AG04450 (cell line): ENCODE results near the gene SLC7A11. TPM values are rescaled to one million over a fixed set of nuclear protein-coding genes. Genes with fewer than 3 reads are reported as not detected.
A peak's percentile ranks its signal among the peaks of the same experiment; 100 is the strongest.
"Not testable (repeated sequence)": the region's sequence is repeated elsewhere in the genome, so short reads cannot be mapped to it uniquely, and the experiment has no call there.

Experiments used
- CTCF ChIA-PET: fragments of 300-600, 350-600 bp; formaldehyde crosslinking; extraction: SDS; loops from one replicate; lab custom pipeline; 2022; ENCODE audit warnings: antibody characterized with exemption, inconsistent platforms; lab: Charles Lee
- POLR2A ChIA-PET: fragments of 350-600 bp; formaldehyde crosslinking; extraction: SDS; loops from one replicate; lab custom pipeline; 2021; ENCODE audit warnings: antibody characterized with exemption, inconsistent platforms; lab: Yijun Ruan, JAX
- DNase-seq: peaks from one replicate; pipeline ENCODE4 v3.0.0-alpha.2; 2011; ENCODE audit warnings: low read depth, low spot score
- H3K27ac ChIP-seq: one replicate; pipeline ENCODE4 v1.5.1; 2012; ENCODE audit warnings: low read depth, low read length, control low read depth
- H3K27me3 ChIP-seq: one replicate; pipeline ENCODE4 v1.6.0; 2012; ENCODE audit warnings: low read length; ENCODE audit not compliant: control insufficient read depth, insufficient read depth
- H3K4me3 ChIP-seq: 2 replicates; pipeline ENCODE4 v1.5.1; 2011; ENCODE audit warnings: mild to moderate bottlenecking, low read depth, low read length, control low read depth
- H3K9me3 ChIP-seq: 2 replicates; pipeline ENCODE4 v1.5.1; 2012; ENCODE audit warnings: low read length; ENCODE audit not compliant: control insufficient read depth, insufficient read depth
- polyA plus RNA-seq: library from polyadenylated mRNA; depleted of rRNA; stranded (reverse); fragments of >200 nt; gene quantifications from 2 replicates; pipeline ENCODE4 v1.2.3, GENCODE V29; 2011
- TF ChIP-seq, protein P1 (sequence below): IDR thresholded peaks from 2 replicates; pipeline ENCODE4 v1.5.1; 2011; ENCODE audit warnings: low read depth, low read length, control low read depth, inconsistent platforms

Gene SLC7A11
- polyA plus RNA-seq, 1 experiment: 80.5 TPM

DNA sequence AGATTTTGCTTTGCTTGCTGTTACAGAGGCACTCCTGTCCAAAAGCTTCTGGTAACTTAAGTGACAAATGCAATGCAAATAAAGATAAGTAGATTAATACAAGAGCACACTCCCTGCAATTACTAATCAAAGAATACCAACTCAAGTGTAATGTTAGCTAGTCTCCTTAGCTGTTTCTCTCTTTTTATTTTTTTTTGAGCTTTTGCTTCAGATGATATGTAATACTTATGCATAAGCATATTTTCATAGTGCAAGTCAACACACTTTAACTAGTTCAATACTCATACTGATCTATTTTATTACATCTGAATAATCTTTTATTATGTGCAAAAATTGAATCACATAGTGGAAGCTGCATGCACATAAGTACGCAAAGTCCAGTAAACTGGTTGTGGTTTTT is 2.7 kb downstream of the SLC7A11 start:
- Histone ChIP-seq H3K4me3 (peak overlapping the region; percentile 72), H3K27me3 (no peaks in the 10 kb centered on the region), H3K27ac (no peak overlapping the region), H3K9me3 (no peaks in the 10 kb centered on the region)
- CTCF ChIA-PET: interaction anchor here (1.1 kb wide), 1 partner anchor 11 kb away, joined by 10 read pairs; no protein-coding TSS in a partner anchor
- POLR2A ChIA-PET: no interaction called here
- no peak for DNase-seq
- TF ChIP-seq, protein P1, sequence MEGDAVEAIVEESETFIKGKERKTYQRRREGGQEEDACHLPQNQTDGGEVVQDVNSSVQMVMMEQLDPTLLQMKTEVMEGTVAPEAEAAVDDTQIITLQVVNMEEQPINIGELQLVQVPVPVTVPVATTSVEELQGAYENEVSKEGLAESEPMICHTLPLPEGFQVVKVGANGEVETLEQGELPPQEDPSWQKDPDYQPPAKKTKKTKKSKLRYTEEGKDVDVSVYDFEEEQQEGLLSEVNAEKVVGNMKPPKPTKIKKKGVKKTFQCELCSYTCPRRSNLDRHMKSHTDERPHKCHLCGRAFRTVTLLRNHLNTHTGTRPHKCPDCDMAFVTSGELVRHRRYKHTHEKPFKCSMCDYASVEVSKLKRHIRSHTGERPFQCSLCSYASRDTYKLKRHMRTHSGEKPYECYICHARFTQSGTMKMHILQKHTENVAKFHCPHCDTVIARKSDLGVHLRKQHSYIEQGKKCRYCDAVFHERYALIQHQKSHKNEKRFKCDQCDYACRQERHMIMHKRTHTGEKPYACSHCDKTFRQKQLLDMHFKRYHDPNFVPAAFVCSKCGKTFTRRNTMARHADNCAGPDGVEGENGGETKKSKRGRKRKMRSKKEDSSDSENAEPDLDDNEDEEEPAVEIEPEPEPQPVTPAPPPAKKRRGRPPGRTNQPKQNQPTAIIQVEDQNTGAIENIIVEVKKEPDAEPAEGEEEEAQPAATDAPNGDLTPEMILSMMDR: no peak

DNA sequence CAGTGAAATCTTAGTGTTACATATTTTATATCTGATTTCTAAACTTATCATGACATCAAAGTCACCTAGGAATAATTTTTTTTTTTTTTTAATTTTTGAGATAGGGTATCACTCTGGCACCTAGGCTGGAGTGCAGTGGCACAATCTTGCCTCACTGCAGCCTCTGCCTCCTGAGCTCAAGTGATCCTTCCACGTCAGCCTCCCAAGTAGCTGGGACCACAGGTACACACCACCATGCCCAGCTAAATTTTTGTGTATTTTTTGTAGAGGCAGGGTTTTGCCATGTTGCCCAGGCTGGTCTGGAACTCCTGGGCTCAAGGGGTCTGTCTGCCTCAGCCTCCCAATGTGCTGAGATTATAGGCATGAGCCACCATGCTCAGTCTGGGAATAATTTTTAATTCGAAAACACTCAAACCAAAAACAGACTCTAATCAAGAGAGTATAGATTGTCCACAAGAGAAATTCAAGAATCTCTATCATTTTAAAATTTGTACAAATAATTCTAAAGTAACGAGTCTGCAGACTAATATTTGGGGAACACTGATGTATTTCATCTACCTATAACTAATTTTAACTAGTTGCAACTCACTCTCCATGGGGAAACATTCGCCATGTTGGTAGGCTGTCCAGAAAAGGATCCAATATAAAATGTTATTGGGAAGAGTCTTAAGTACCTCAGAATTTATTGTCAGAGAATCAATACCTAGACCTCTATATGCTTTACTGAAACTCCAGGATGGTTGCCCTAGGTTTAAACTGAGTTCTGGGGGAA is 3.4 kb downstream of the SLC7A11 start:
- no peak for DNase-seq
- no peaks in the 10 kb centered on the region for H3K27me3 ChIP-seq
- H3K4me3 ChIP-seq: peak overlapping the region; percentile 72
- no peak overlapping the region for H3K27ac ChIP-seq
- ChIA-PET CTCF (interaction anchor here (0.6 to 1.1 kb wide), 2 partner anchors 9 to 10 kb away, joined by 3 to 10 read pairs; no protein-coding TSS in a partner anchor), POLR2A (no interaction called here)
- TF ChIP-seq, protein P1: no peak
- H3K9me3 ChIP-seq: no peaks in the 10 kb centered on the region

DNA sequence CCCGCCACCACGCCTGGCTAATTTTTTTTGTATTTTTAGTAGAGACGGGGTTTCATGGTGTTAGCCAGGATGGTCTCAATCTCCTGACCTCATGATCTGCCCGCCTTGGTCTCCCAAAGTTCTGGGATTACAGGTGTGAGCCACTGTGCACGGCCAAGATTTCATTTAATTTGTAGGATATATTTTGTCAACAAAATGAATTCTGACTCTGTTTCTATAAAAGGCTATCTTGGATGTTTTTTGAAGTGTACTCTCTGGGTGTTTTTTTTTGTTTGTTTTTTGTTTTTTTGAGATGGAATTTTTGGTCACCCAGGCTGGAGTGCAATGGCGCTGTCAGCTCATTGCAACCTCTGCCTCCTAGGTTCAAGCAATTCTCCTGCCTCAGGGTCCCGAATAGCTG is 5.0 kb downstream of the SLC7A11 start:
- DNase-seq, H3K27me3 ChIP-seq, POLR2A ChIA-PET, H3K9me3 ChIP-seq, H3K4me3 ChIP-seq, H3K27ac ChIP-seq: not testable (repeated sequence)
- CTCF ChIA-PET: interaction anchor here (1.4 kb wide), 1 partner anchor 147 kb away, joined by 3 read pairs; no protein-coding TSS in a partner anchor

DNA sequence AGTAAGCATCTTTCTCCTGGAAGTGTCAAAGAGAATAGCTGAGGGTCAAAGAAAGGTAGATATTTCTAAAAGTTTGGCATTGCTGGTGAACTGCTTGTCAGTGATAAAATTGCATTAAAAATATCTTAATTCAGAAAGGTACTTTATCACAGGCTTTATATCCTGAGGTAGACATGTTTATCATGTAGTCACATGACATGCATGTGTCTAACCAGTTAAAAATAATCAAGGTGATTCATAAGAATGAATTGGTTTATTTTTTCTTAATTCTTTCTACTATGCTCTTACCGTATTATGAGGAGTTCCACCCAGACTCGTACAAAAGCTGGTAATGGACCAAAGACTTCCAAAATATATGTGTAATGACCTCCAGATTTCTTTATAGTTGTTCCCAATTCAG is 6.1 kb downstream of the SLC7A11 start:
- Histone ChIP-seq H3K9me3 (no peaks in the 10 kb centered on the region), H3K27ac (no peak overlapping the region), H3K4me3 (no peak overlapping the region), H3K27me3 (no peaks in the 10 kb centered on the region)
- POLR2A ChIA-PET: interaction anchor here (1.2 kb wide), 1 partner anchor 14 kb away, joined by 3 read pairs; no protein-coding TSS in a partner anchor
- CTCF ChIA-PET: interaction anchor here (1.4 kb wide), 1 partner anchor 146 kb away, joined by 3 read pairs; no protein-coding TSS in a partner anchor
- TF ChIP-seq, protein P1: no peak
- DNase-seq: no peak

DNA sequence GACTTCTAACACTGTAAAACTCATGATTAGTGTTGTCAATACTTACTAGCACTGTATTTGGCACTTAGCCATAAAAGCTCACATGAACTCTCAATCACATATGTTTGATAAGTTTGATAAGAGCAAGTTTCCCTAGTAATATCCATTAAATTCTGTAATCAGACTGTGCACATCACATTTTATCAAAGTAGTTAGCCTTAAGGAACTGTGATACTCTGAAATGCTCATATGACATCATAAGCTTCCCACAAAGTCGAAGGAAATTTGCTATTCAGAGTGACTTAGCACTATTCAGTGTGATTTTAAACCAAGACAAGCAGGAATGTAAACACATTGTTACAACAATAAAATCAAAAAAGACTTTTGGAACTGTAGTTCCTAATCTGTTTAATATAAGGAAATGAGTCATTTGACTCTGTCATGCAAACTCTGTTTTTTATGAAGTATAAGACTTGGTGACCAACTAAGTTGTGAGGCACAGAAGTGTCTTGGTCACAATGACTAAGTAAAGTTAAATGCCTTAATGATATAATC is 6.7 kb downstream of the SLC7A11 start:
- H3K27me3 ChIP-seq: no peaks in the 10 kb centered on the region
- ChIA-PET POLR2A (interaction anchor here (1.2 kb wide), 1 partner anchor 13 kb away, joined by 3 read pairs; no protein-coding TSS in a partner anchor), CTCF (interaction anchor here (0.5 to 0.6 kb wide), 2 partner anchors 14 to 1810 kb away, joined by 3 read pairs; no protein-coding TSS in a partner anchor)
- DNase-seq: peak; percentile 78
- H3K4me3 ChIP-seq: no peak overlapping the region
- TF ChIP-seq, protein P1: no peak
- H3K27ac ChIP-seq: peak overlapping the region; percentile 32
- no peaks in the 10 kb centered on the region for H3K9me3 ChIP-seq
